NCI-H2029 treated with DMSO at 0.1 percent for 48 hours (cell line): Measurements from ENCODE around the gene COX8A.
A peak's percentile ranks its signal among the peaks of the same experiment; 100 is the strongest.
"Not testable (repeated sequence)": the region's sequence is repeated elsewhere in the genome, so short reads cannot be mapped to it uniquely, and the experiment has no call there.

Source experiments
- DNase-seq: peaks from one replicate; lab custom pipeline; 2025; lab: John Stamatoyannopoulos, UW

Gene COX8A

DNA sequence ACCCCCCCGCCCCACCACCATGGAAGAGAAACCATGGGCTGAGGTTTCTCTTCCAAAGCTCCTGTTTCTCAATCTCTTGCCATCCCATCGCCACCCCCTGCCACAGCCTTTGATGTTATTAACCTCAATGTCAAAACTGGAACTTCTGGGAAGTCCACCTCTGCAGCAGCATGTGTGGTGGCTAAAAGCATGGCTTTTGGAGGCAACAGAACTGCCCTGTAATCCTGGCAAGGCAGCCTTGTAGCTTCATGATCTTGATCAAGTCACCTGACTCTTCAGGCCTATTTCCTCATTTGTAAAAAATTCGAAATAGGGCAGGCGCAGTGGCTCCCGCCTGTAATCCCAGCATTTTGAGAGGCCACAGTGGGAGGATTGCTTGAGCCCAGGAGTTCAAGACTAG lies 3.5 kb upstream of the COX8A start:
- no peak for DNase-seq

DNA sequence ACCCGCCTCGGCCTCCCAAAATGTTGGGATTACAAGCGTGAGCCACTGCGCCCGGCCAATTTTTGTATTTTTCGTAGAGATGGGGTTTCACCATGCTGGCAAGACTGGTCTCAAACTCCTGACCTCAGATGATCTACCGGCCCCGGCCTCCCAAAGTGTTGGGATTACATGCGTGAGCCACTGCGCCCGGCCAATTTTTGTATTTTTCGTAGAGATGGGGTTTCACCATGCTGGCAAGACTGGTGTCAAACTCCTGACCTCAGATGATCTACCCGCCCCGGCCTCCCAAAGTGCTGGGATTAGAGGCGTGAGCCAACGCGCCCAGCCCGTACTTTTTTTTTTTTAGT lies 535 bp upstream of the COX8A start:
- not testable (repeated sequence) for DNase-seq

DNA sequence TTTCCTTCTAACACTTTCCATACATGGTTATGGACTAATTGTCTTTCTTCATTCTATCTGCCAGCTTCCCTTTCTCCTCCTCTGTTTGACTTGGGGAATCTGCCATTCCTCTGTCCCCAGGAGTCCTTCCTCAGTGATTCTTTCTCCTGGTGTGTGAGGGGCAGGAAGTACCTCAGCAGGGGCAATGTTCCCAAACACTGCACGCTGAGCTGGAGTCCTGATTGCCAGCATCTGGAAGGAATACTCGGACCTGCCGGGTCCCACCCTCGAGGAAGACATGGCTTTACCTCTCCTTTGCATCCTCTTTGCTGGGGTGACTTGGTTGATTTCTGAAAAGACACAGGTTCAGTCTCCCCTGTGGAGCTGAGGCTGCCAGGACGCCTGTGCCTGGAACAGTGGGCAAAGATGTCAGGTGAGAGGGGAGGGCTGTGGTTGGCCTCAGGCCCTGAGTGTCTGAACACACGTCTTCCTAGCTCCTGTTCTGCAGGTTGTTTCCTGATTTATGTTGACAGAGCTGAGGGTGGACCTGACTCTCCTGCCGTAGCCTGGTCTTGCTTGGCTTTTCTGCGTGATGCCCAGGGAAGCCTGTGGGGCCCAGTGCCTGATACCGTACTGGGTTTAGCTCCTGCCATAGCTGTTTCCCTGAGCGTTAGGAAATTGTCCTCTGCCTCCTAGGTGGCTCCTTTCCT lies 4.3 kb downstream of the COX8A start:
- no peak for DNase-seq

DNA sequence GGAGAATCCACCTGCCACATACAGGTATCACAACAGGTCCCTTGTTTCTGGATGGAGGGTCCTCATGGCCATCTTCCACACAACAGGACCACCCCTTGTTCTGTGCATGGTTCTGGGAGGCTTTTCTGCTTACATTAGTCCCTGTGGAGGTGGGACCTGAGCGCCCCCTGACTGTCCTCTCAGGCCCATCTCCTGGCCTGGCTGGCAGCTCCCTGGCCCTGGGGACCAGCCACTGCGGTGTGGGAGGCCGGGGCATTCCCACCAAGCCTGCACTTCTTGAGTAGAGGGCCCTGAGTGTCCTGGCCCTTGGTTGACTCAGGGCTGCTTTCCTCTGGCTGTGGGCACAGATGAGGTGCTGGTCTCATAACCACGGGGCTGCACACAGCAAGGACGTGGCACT lies 5.0 kb downstream of the COX8A start:
- no peak for DNase-seq

DNA sequence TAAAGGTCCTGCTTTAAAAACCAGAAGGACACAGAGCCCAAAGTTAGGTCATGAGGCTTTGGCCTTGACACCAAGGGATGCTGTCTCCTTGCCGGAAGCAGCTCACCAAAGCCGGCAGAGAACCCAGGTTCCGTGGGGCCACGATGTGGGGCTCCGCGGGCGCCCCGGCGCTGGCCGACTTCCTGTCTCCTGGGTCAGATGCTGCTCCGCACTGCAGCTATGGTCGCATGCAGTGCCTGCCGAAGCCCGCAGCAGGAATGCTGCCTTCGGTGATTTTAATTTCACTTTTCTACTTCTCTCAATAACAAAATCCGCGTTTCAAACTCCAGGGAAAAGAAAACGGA lies 11.4 kb downstream of the COX8A start:
- DNase-seq, result no peak

DNA sequence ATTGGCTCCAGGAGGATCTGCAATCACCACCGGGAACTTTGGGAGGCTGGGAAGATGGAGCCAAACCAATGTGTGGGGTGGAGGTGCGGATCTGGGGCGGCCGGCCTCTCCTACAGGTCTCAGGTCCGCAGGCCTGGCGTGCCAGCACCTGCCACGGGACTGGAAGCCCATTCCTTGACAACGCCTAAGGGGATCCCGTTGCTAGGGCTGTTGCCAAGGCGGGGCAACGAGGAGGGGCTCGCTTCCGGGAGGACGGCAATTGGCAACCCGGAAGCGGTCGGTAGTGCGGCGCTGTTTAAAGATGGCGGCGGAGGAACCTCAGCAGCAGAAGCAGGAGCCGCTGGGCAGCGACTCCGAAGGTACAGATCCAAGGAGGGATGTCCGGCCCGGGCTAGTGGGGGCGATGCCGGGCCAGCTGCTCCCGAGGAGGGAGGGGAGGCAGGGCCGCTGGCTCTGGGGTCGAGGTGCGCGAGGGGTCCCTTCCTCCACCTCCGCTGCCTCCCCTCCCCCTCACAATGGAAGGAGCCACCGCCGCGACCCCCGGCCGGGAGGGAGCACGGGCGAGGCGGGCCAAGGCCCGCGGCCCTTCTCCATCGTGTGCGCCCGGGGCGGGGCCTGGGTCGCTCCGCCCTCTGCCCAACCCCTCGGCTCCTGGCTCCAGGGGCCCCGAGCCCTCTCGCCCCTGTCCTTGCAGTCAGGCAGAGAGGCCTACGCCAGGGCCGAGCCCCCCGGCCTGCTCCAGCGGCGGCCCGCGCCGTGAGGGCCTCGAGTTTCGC lies 11.9 kb downstream of the COX8A start, which contains the start of gene OTUB1:
Gene OTUB1, plus strand, starts transcription at position 283 of the 776 bp plus-strand sequence. Its CDS starts 19 bp downstream, at position 302.
- DNase-seq, result peak; percentile 76

DNA sequence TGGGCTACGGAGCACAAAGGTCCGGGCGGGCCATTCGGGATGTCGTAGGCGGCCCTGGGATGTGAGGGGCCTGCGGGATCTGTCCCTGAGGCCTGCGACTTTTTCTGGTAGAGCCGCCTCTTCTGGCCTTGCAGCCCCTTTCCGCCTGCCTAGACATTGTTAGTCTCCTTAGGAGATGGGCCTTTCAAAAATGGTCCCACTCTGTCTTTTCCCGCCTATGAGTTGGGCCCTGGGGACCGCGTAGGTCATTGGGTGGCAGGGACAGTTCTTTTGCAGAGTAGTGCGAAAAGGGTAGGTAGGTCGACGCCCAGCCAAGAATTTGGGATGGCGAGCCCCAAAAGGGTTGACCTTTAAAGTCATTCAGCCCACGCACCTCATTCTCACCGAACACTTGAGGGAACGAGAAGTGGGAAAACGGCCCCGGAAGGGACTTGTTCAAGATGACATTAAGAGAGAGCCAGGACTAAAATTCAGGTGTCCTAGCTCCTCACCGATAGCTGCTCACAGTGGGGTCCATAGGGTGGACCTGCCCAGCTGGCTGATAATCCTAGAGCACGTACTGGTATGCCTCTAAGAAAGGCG lies 12.6 kb downstream of the COX8A start:
- DNase-seq, result no peak

DNA sequence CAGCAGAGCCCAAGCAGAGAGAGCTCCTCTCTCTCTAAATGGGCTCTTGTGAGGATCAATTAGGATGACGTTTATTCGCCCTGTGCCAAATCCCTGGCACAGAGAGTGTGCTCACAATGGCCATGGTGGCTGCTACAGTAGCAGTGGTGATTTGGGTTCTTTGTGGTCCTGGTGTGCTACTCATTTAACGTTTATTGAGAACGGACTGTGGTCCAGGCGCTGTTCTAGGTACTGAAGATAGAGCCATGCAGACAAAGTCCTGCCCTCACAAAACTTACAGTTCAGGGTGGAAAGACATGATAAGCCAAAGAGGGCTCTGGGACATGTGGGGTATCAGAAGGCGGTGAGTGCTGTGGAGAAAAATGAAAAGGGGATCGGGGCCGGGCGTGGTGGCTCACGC lies 17.1 kb downstream of the COX8A start:
- no peak for DNase-seq

DNA sequence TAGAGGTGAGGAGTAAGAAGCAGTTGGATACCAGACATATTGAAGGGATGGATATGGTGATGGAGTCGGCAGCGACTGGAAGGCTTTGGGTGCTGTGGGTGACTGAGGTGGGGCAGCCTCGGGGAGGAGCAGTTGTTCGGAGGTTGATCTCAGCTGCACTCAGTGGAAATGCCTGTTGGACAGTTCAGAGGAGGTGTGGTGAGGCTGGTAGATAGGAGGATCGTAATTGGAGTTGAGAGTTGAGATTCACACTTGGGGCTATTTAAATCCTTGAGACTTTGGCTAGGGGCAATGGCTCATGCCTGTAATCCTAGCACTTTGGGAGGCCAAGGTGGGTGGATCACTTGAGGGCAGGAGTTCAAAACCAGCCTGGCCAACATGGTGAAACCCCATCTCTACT lies 18.7 kb downstream of the COX8A start:
- DNase-seq, result no peak

DNA sequence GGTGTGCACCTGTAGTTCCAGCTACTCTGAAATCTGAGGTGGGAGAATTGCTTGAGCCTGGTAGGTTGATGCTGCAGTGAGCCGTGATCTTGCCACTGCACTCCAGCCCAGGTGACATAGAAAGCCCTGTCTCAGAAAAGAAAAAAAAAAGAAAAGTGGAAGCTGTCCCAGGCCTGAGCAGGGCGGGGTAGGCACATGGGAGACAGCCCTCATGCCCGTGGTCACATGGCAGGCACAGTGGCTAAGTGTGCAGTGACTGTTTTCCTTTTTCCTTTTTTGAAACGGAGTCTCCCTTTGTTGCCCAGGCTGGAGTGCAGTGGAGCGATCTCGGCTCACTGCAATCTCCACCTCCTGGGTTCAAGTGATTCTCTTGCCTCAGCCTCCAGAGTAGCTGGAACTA lies 19.6 kb downstream of the COX8A start:
- DNase-seq, result no peak

DNA sequence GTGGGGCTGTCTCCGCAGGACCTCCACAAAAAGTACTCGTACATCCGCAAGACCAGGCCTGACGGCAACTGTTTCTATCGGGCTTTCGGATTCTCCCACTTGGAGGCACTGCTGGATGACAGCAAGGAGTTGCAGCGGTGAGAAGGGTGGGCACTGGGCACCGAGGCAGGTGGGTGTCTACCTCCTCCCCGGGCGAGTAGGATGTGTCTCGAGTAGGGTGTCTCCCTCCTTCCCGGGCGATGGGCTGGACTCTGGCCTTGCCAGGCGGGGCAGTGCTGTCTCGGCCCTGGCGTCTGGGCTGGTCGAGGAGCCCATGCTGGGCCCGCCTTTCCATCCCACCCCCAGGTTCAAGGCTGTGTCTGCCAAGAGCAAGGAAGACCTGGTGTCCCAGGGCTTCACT lies 22.1 kb downstream of the COX8A start:
- DNase-seq, result no peak

DNA sequence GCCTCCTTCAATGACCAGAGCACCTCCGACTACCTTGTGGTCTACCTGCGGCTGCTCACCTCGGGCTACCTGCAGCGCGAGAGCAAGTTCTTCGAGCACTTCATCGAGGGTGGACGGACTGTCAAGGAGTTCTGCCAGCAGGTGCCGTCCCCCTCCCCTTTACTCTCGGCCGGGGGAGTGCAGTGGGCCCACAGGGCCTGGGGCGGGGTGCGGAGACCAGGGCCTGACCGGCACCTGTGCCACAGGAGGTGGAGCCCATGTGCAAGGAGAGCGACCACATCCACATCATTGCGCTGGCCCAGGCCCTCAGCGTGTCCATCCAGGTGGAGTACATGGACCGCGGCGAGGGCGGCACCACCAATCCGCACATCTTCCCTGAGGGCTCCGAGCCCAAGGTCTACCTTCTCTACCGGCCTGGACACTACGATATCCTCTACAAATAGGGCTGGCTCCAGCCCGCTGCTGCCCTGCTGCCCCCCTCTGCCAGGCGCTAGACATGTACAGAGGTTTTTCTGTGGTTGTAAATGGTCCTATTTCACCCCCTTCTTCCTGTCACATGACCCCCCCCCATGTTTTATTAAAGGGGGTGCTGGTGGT lies 22.8 kb downstream of the COX8A start:
- no peak for DNase-seq

DNA sequence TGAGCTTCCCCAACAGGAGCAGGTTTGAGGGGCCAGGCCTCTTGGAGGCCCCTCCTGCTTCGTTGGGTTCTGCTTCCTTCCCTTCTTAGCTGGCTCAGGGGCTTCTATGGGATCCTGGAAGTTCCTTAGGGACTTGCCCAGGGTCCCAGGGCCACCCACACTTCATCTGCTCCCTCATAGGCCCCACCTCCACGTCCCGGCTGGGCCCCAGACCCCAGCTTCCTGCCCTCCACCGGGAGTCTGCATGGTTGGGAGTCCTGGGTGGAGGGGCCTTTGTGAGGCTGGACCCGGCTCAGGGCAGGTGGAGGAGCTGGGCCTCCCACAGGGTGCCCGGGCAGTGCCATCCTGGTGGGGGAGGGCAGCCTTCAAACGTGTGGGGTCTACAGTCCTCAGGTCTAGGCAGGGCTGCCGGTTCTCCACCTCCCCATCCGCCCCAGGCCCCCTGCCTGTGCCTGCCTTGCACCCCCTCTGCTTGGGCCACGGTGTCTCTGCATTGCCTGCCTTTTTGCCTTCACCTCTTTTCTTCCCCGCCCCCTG lies 23.4 kb downstream of the COX8A start:
- DNase-seq, result no peak

DNA sequence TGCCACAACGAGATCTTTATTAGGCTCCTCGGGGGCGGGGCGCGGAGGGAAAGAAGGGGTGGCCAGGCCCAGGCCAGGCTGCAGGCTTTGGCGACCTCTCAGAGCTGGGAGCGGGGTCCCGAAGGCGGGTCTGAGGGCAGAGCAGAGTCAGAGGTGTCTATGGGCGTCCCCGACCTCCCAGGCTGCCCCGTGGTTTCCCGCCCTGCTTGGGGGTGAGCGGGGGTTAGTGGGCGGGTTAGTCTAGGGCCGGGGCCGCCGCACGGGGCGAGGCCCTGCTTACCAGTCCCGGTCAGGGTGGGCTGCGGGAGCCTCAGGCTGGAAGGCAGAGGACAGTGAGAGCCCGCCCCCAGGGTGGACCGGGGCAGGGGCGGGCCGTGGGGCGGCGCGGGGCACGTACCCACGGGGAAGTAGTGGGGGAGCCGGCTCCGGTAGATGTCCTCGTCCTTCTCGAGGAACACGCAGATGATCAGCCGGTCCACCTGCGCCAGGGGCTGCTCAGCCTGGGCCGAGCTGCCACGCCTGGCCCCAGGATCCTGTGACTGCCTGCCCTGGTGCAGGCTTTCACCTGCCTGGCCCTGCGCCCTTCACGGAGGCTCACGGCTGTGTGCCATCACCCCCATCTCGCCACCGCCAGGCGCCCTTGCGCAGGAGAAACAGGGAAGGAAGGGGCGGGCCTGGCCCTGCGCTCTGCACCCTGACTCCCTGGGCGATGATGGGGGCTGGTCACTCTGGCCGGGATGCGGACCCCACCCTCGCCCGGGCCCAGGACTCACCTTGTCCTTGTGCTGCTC lies 24.3 kb downstream of the COX8A start:
- DNase-seq, result no peak

DNA sequence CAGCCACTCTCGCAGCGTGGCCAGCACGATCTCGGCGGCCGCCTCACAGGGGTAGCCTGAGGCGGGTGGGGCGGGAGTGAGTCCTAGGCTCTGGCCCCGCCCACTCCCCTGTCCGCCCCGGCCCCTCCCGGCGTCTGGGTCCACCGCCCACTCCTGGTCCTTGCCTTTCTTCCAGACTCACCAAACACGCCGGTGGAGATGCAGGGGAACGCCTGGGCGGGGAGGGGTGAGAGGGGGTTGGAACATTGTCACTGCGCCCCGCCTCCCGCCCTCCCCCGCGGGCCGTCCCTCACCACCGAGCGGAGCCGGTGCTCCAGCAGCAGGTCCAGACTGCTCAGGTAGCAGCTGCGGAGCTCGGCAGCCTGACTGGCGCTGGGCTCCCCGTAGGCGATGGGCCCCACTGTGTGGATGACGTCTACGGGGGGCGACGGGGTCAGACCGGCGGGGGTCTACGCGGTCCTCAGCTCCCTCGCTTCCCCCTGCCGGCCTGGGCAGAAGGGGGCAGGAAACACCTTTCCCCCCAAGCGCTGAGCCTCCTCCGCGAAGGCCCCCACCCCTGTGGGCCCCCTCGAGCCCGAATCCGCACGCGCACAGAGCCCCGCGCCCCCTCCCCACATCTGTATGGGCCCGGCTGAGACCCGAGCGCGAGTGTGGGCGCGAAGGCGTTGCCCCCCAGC lies 25.1 kb downstream of the COX8A start:
- peak; percentile 78 for DNase-seq

DNA sequence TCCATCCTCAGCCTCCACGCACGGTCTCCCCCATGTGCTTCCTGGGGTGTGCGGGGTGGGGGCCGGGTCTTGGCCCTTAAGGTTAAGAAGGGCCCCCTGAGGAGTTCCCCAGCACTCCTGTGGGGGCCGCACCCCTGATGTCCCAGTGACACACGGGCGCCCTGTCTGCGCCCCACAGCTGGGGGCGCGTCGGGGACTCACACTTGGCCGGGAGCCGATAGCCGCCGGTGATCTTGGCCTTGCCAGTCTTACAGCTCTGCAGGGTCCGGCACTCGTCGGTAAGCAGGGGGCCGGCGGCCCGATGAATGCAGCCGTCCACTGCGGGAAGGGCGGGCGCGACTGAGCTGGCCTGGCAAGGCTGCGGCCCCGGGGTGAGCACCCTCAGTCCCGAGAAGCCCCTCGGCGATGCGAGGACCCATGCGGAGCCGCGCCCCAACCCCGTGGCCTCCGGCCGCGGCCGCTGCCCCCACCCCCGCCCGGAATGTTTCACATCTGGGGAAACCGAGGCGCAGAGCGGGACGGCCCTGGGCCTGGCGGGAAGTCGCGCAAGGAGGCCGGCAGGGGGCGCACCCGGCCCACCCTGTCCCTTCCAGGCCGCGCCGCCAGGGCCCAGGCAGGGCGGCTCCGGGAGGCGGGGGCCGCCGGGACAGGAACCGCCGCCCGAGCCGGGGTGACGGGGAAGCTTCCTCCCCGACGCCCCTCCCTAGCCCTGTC lies 25.8 kb downstream of the COX8A start:
- no peak for DNase-seq

DNA sequence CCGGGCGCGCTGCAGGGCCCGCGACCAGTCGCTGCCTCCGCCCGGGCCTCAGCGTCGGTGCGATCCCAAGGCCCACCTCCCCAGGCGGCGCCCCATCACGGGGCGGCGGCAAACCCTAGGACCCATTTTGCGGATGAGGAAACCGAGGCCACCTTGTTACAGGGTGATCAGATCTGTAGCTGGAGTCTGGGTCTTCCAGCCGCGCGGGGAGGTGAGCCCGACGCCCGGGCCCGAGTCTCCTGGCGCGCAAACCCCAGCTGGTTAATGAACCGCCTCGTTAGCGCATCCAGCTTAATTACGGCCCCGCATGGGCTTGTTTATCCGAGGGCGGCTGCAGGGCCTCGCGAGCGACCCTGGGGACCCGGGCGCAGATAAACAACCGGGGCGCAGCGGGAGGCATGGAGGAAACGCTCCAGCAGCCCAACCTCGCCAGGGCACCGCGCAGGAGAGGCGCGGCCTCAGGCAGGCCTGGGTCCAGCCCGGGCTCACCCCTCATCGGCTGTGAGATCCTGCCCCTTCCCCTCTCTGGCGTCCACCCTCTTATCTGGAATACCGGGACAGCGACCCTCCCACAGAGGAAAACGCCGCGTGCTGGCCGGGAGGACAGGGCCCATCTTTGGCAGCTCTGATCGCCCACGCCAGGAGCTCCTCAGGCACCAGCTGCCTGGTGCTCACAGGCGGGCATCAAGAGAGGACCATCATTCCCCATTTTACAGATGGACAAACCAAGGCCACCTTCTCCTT lies 26.5 kb downstream of the COX8A start:
- no peak for DNase-seq

DNA sequence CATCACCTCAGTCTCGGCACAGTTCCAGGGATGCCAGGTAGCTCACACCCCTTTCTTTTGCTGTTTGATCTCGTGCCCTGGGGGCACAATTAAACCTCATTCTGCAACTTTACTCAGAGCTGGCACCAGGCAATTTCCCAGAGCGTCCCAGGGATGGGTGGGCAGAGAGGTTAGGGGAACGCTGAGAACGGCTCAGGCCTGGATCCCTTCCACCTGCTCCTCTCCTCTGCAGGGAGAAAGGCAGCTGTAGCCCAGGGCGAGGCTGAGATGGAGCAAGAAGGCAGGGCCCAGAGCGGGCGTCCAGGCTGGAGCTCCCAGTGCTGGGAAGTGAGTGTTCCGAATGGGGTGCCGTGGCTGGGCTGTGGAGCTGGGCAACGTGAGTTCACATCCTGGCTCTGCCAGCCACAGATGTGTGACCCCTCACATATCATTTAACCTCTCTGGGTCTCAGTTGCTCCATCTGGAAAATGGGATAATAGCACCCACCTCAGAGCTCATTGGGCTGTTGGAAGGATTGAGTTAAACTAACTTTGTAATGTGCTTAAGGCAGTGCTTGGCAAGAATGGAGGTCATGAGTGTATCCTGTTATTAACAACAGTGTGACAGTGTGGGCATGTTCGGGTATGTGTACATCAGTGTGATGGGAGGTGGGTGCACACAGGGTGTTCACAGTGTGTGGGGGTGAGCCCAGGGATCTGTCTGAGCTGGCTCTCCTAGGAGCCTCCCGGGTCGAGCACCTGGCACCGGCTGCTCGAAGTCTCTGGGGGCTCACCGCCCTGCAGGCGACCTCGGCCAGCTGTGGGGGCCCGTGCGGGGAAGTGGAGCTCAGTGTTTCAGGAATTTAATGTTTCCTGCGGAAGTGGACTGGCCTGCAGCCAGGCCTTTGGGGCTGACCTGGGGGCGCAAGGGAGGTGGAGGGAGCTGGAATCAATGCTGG lies 27.3 kb downstream of the COX8A start:
- no peak for DNase-seq
